DMS79 treated with DMSO at 0.1 percent for 48 hours (cell line): ENCODE measurements around the gene LZTFL1.

Experiments used
- DNase-seq: peaks from one replicate; lab custom pipeline; 2025; lab: John Stamatoyannopoulos, UW

LZTFL1 gene

GRCh38 chr3:45807681-45808540, 34.0 kb downstream of the LZTFL1 start:
- no peak for DNase-seq

GRCh38 chr3:45807133-45807532, 34.8 kb downstream of the LZTFL1 start:
- DNase-seq = no peak

DNA sequence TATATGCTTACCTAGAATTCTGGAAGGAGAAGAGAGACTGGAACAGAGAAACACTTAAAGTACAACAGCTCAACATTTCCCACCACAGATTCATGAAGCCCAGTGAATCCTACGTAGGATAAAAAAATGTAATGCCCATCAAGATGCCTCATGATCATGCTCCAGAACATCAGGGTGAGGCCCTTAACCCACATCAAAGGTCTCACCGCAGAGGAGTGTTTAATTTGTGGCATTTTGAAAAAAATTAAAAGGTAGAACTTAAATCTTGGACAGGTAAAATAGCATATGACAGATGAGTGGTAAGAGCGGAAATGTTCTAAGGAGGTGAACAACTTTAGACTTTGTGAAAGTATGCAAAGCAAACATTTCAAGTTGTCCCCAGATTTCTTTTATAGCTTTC, 35.8 kb downstream of the LZTFL1 start:
- no peak for DNase-seq

DNA sequence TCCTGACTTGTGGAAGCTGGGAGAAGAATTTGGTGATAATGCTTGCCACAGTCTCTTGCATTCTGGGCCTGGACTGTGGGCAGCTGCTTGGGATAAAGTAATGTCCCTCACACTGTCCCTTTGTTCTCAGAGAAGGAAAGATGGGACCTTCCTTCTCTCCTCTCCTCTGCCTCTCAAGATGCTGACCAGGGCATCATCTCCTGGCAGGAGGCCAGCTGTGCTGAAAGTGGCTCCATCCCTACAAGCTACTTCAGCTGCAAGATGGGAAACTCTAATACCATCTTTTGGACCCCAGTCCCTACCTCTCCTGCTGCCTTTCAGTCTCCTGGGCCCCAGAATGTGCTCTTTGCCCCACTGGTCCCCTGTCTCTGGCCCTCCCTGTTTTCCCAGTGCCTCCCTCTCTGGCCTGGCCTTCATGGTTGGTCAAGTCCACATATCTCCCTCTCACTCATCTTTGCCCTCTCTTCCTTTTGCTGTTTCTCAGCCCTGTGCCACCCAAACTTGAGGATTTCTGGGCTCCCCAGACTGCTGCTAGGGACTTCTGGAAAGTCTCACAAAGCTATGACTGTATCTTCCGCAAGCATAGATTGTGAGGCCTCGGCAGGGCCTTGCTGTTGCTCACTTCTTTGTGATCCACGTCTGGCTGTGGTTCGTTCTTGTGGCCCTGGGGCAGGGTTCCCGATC, 38.5 kb downstream of the LZTFL1 start:
- no peak for DNase-seq

GRCh38 chr3:45802146-45802545, 39.8 kb downstream of the LZTFL1 start:
- DNase-seq = no peak

- no peak for DNase-seq
Measured at GRCh38 chr3:45800611-45801010, 41.3 kb downstream of the LZTFL1 start.

GRCh38 chr3:45799586-45799985, 42.3 kb downstream of the LZTFL1 start:
- DNase-seq = no peak

- DNase-seq = no peak
Measured at GRCh38 chr3:45798034-45798433, 43.9 kb downstream of the LZTFL1 start.

DNA sequence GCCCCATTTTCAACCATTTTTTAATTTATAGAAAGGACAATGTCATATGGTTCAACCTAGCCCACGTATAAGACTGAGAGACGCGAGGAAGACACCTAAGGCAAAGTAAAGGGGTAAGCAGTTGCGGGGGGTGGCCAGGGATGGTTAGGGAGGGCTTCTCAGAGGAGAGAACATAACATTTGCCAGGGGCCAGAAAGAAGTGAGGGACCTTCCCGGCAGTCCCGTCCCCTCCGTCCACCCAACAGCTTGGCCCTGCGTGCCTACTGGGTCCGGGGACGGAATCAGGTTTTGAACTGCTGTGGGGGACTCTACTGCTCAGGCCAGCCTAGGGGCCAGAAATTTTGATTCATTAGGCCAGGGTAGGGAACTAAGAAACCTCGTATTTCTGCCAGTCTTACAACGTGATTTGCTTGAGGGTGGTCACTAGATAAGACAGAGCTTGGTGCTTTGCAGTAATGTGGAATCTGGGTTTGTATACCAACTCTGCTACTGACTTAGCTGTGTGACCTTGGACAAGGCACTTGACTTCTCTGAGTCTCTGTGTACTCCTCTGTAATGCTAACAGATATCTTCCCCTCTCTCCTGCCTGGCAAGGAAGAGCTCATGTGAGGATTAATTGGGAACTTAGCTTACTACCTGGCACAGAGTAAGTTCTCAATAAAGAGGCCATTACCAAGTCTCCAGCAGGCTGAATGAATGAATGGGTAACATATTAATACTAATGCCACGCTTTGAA, 44.8 kb downstream of the LZTFL1 start:
- no peak for DNase-seq

- DNase-seq = no peak
Measured at GRCh38 chr3:45795882-45796765, 45.8 kb downstream of the LZTFL1 start, which contains the start of gene SLC6A20. SLC6A20 (minus strand) TSS chr3:45796536; CDS start chr3:45796419, 117 bp downstream.

- no peak for DNase-seq
Measured at GRCh38 chr3:45795509-45795881, 46.4 kb downstream of the LZTFL1 start.

- DNase-seq = no peak
Measured at GRCh38 chr3:45794660-45795059, 47.3 kb downstream of the LZTFL1 start.

- DNase-seq = no peak
Measured at GRCh38 chr3:45794177-45794560, 47.8 kb downstream of the LZTFL1 start.

DNA sequence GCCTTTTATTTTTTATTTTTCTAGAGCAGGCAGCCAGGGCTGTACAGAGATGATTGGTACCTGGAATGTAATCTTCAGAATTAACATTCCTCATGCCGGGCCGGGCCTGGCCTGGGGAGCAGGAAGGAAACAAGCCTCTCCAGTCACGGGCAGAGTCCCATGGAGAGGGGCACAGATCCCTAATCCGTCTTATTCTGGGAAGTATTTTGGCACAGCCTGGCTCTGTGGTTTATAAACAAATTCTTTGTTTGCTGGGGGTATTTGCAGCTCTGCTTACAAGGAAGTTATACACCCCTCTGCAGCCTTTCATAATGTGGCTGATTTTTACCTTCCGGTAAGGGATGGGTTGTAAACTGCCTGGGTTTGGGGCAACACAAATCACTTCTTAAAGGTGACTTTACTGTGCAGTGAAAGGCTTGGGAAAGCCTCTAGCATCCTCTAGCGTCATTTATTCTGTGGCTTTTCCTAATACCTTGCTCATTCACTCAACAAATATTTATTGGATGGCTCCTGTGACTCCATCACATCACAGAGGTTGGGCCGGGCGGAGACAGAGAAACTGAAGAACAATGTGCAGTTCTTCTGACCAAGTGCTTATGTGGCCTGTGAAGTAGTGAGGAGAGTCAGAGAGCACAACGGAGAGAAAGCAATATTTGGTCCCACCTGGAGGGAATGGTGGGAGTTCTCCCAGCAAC, 48.3 kb downstream of the LZTFL1 start:
- DNase-seq = no peak

DNA sequence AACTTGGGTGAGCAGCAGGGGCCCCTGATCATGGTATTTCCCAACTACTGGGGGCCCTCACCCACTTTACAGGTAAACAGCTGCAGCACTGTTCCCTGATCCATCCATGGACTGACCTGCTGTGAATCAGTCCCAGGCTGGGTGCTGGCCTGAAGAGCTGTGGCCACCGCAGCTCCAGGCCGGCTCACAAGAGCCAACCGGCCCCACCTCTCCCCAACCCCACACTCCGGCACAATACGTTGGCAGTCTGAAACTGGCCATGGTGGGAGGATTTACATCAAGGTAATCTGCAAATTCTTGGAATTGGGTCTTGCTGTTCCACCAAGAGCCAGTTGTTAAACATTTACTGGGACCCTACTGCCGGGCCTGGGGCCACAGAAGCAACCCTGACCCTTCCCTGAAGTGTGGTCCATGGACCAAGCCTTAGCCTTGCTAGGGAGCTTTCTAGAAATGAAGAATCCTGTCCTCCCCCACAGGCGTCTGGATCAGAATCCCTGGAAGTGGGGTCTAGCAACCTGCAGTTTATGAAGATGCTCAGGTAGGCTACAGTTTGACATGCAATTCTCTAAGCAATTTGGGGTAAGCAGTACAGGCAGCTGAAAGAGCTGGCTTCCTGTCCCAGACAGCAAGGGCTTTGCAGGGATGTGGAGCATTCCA, 49.3 kb downstream of the LZTFL1 start:
- DNase-seq = no peak

GRCh38 chr3:45792036-45792435, 49.9 kb downstream of the LZTFL1 start:
- no peak for DNase-seq

- no peak for DNase-seq
Measured at GRCh38 chr3:45790596-45790995, 51.3 kb downstream of the LZTFL1 start.

DNA sequence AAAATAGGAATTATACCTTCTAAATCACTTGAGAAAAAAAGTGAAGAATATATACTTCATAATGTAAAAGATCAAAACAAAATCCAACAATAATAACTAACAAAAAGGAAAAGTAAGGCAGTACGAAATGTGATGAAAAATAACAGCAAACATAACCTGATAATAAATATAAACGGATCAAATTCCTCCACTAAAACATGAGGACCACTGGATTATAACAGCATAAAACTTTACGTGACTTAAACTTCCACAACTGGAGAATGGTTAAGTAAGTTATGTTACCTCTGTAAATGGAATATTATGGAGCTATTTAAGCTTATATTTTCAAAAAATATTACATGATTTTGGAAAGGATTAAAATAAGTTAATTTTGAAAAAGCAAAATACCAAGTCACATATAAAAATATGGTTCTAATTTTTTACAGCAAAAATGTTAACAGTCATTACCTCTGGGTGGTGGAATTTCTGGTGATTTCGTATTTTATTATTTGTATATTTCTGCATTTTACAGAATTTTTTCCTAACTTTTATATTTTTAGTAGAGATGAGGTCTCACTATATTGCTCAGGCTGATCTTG, 52.6 kb downstream of the LZTFL1 start:
- no peak for DNase-seq

GRCh38 chr3:45787551-45787950, 54.4 kb downstream of the LZTFL1 start:
- DNase-seq = no peak

GRCh38 chr3:45786801-45787495, 55.0 kb downstream of the LZTFL1 start:
- peak; percentile 14 for DNase-seq
